GM13977 (cell line): Measurements from ENCODE around the gene RFX8.

ENCODE experiments used
- DNase-seq: peaks from one replicate; pipeline ENCODE4 v3.0.0; 2012; ENCODE audit warnings: low spot score
- in situ Hi-C: fragments of 300-500 bp; cut with MboI; formaldehyde crosslinking; loops from one replicate; pipeline ENCODE4 v1.12.0; 2022; ENCODE audit warnings: low sequenced_read_pairs, low pct_unique_long_range_greater_than_20kb, mixed read lengths, inconsistent platforms; ENCODE audit not compliant: unreplicated experiment
- TF ChIP-seq, protein P1 (sequence below): IDR thresholded peaks from 2 replicates; pipeline ENCODE4 v1.5.1; 2012; ENCODE audit warnings: mild to moderate bottlenecking, control low read depth; ENCODE audit not compliant: insufficient read depth; ENCODE audit errors: extremely low read depth, missing control alignments

Gene RFX8

DNA sequence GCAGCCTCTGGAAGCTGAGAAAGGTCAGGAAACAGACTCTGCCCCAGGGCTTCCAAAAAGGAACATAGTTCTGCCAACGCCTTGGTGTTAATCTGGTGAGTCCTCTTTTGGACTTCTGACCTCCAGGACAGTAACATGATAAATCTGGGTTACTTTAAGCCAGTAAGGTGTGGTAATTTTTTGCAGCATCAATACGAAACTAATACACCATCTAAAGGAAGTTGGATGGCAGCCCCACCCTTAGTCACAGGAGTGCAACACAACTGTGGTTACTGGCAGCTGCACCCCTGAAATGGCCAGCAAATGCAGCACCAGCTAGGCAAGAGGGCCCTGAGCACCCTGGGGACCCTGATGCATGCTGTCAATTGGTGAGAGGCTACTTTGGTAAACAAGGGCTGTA lies 113.4 kb downstream of the RFX8 start:
- DNase-seq, result no peak
- TF ChIP-seq, protein P1, sequence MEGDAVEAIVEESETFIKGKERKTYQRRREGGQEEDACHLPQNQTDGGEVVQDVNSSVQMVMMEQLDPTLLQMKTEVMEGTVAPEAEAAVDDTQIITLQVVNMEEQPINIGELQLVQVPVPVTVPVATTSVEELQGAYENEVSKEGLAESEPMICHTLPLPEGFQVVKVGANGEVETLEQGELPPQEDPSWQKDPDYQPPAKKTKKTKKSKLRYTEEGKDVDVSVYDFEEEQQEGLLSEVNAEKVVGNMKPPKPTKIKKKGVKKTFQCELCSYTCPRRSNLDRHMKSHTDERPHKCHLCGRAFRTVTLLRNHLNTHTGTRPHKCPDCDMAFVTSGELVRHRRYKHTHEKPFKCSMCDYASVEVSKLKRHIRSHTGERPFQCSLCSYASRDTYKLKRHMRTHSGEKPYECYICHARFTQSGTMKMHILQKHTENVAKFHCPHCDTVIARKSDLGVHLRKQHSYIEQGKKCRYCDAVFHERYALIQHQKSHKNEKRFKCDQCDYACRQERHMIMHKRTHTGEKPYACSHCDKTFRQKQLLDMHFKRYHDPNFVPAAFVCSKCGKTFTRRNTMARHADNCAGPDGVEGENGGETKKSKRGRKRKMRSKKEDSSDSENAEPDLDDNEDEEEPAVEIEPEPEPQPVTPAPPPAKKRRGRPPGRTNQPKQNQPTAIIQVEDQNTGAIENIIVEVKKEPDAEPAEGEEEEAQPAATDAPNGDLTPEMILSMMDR, result no peak
- in situ Hi-C loops, result loop anchor here (25.0 kb wide), 1 partner anchor 99 kb away; the partner anchor contains the start of gene CNOT11

DNA sequence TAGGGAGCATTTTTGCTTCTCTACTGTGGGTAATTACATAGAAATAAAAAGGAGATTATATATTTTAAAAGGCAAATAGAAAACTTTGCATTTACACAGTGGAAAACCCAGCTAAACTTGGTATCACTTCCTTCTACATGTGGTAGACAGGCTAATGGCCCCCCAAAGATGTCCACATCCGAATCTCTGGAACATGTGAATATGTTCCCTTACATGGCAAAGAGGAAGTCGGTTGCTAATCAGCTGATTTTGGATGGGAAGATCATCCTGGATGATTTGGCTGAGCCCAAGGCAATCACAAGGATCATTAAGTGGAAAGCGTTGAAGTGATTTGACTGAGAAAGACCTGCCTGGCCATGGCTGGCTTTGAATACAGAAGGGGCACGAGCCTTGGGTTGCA lies 113.8 kb downstream of the RFX8 start:
- TF ChIP-seq, protein P1, result no peak
- no peak for DNase-seq
- in situ Hi-C loops, result loop anchor here (25.0 kb wide), 1 partner anchor 99 kb away; the partner anchor contains the start of gene CNOT11

DNA sequence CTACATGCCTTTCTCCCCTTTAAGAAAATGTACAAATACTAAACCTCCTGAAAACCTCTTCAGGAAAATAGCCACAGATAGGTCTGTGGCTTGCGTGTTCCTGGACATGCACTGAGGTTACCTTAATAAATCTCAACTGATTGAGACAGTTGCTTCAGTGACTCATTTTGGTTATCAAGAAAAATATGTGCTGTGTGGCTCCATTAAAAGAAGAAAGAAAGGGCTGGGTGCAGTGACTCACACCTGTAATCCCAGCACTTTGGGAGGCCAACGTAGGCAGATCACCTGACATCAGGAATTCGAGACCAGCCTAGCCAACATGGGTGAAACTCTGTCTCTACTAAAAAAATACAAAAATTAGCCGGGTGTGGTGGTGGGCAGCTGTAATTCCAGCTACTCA lies 114.7 kb downstream of the RFX8 start:
- in situ Hi-C loops, result loop anchor here (25.0 kb wide), 1 partner anchor 98 kb away; the partner anchor contains the start of gene CNOT11
- no peak for DNase-seq

DNA sequence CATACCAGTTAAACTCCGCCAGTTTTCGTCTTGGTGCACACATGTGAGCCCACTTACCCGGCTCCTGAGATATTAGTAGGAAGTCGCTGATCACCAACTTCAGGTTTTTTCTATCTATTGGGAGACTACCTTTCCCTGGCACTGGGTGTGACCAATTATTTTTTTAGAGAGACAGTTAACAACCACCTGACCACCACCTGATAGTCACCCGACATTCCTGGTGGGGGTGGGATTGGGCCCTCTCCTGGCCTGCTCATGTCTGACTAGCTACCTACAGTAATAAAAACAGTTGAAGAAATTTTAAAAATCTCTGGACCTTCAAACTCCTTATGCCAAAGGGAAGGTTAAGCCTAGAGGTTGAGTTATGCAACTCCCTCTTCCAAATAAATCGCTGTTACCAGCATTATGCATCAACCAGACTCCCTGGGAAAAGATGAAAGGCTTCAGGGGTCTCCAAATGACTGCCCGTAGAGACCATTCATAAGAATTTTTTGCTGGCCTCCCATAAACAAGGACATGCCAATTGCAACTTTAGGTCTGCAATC lies 115.4 kb downstream of the RFX8 start:
- no peak for DNase-seq
- in situ Hi-C loops, result loop anchor here (25.0 kb wide), 1 partner anchor 97 kb away; the partner anchor contains the start of gene CNOT11
- TF ChIP-seq, protein P1, result no peak

More for the DNA sequence above, 114.7 kb downstream of the RFX8 start:
- TF ChIP-seq, protein P1, result no peak

DNA sequence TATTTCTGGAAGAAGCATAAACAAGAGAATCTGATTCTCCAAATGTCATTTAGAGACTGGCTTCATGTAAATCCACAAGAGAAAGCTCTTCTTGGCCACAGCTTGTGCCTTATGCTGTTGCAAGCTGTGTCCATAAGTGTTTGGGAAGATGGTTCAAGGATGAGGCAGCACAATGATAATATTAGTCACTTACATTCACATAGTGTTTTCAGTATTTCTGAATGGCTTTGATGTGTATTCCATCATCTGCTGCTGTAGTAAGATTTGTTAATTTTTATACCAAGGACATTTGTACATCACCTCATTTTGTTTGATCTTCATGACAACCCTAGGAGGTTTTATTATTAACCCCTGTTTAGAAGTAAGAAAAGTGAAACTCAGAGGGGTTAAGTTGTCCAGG lies 117.5 kb downstream of the RFX8 start:
- in situ Hi-C loops, result loop anchor here (25.0 kb wide), 1 partner anchor 95 kb away; the partner anchor contains the start of gene CNOT11
- TF ChIP-seq, protein P1, result no peak
- no peak for DNase-seq

DNA sequence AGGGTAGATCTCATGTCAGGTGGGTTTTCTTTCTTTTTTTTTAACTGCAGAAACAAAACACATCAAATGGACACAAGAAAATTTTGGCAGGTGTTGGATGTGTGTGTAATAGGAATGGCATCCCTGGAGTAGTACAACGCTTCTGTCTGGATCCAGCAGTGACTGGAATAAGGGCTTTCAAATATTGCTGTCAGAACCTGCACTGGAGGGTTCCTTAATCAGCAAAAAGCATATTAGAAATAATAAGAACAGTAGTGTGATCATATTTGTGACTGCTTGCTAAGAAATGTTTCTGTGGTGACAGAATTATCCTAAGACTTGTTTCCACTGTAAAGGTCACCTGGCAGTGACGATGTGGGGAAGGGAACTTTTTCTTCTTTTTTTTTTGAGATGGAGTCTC lies 118.4 kb downstream of the RFX8 start:
- TF ChIP-seq, protein P1, result no peak
- DNase-seq, result no peak
- in situ Hi-C loops, result loop anchor here (25.0 kb wide), 1 partner anchor 94 kb away; the partner anchor contains the start of gene CNOT11
